Ishikawa (cell line): Measurements from ENCODE around the gene KDM4B.

ENCODE experiments used
- CEBPB ChIP-seq: IDR thresholded peaks from 2 replicates; pipeline ENCODE4 v1.6.1; 2012
- CREB1 ChIP-seq: IDR thresholded peaks from 2 replicates; pipeline ENCODE4 v1.6.1; 2012; ENCODE audit warnings: low read depth
- EGR1 ChIP-seq: IDR thresholded peaks from 2 replicates; pipeline ENCODE4 v1.6.1; 2012
- EP300 ChIP-seq: IDR thresholded peaks from 2 replicates; pipeline ENCODE4 v1.6.1; 2012; ENCODE audit warnings: borderline replicate concordance
- FOXM1 ChIP-seq: IDR thresholded peaks from 2 replicates; pipeline ENCODE4 v1.6.1; 2012; ENCODE audit warnings: low read depth, borderline replicate concordance
- NFIC ChIP-seq: IDR thresholded peaks from 2 replicates; pipeline ENCODE4 v1.6.1; 2012
- RAD21 ChIP-seq: IDR thresholded peaks from 2 replicates; pipeline ENCODE4 v1.6.1; 2012; ENCODE audit warnings: low read depth
- REST ChIP-seq: IDR thresholded peaks from 2 replicates; pipeline ENCODE4 v1.6.1; 2012; ENCODE audit warnings: low read depth, mild to moderate bottlenecking
- TAF1 ChIP-seq: IDR thresholded peaks from 2 replicates; pipeline ENCODE4 v1.6.1; 2012; ENCODE audit warnings: low read depth, mild to moderate bottlenecking
- TCF12 ChIP-seq: IDR thresholded peaks from 2 replicates; pipeline ENCODE4 v1.6.1; 2012; ENCODE audit warnings: low read depth
- TEAD4 ChIP-seq: IDR thresholded peaks from 2 replicates; pipeline ENCODE4 v1.6.1; 2012
- USF1 ChIP-seq: IDR thresholded peaks from 2 replicates; pipeline ENCODE4 v1.6.1; 2012
- YY1 ChIP-seq: IDR thresholded peaks from 2 replicates; pipeline ENCODE4 v1.6.1; 2012; ENCODE audit warnings: low read depth
- ZBTB7A ChIP-seq: IDR thresholded peaks from 2 replicates; pipeline ENCODE4 v1.6.1; 2012; ENCODE audit warnings: low read depth
- TF ChIP-seq, protein P1 (sequence below): IDR thresholded peaks from 2 replicates; pipeline ENCODE4 v1.6.1; 2012

KDM4B gene

GRCh38 chr19:4991996-4992698 lies 23.2 kb downstream of the KDM4B start:
- TF ChIP-seq TCF12, result no peak
- TF ChIP-seq NFIC, result no peak
- TF ChIP-seq CEBPB, result no peak
- TF ChIP-seq TAF1, result no peak
- TF ChIP-seq REST, result no peak
- TF ChIP-seq EP300, result no peak
- TF ChIP-seq, protein P1, sequence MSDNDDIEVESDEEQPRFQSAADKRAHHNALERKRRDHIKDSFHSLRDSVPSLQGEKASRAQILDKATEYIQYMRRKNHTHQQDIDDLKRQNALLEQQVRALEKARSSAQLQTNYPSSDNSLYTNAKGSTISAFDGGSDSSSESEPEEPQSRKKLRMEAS, result no peak
- no peak for TF ChIP-seq USF1
- no peak for TF ChIP-seq CREB1
- no peak for TF ChIP-seq ZBTB7A
- TF ChIP-seq TEAD4, result no peak
- no peak for TF ChIP-seq EGR1

DNA sequence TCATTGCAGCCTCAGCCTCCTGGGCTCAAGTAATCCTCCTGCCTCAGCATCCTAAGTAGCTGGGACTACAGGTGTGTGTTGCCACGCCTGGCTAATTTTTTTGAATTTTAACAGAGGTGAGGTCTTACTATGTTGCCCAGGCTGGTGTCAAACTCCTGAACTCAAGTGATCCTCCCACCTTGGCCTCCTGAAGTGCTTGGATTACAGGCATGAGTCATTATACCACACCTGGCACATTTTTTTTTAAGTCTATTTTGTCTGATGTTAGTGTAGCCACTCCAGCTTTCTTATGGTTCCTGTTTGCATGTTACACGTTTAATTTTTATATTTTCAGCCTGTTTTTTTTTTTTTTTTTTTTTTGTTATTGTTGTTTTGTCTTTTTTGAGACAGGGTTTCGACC lies 24.8 kb downstream of the KDM4B start:
- TF ChIP-seq RAD21 (no peak), CEBPB (no peak), NFIC (no peak), EP300 (no peak), USF1 (no peak), YY1 (no peak), REST (no peak), EGR1 (no peak), TAF1 (no peak), TCF12 (no peak), TEAD4 (no peak), ZBTB7A (no peak), FOXM1 (no peak), CREB1 (no peak)
- TF ChIP-seq, protein P1, result no peak

DNA sequence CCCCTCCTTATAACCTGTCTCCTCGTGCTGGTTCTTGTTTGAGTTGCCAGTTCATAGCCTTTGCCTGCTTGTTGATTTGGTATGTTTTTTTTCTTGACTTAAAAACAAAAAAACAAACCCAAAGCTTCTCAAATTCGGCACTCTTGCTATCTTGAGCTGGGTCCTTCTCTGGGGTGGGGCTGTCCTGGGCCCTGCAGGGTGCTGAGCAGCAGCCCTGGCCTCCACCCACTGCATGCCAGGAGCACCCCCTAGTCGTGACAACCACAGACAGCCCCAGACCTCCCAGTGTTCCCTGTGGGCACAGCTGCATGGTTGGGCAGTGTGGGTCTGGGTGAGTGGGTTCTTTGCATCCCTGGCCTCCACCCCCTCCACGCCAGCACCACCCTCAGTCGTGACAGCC lies 27.8 kb downstream of the KDM4B start:
- TF ChIP-seq ZBTB7A (no peak), YY1 (no peak), TCF12 (no peak), RAD21 (no peak), TAF1 (no peak), TEAD4 (no peak), CEBPB (no peak), FOXM1 (no peak), REST (no peak), EP300 (no peak), EGR1 (no peak), NFIC (no peak), USF1 (no peak)
- TF ChIP-seq, protein P1, result no peak

DNA sequence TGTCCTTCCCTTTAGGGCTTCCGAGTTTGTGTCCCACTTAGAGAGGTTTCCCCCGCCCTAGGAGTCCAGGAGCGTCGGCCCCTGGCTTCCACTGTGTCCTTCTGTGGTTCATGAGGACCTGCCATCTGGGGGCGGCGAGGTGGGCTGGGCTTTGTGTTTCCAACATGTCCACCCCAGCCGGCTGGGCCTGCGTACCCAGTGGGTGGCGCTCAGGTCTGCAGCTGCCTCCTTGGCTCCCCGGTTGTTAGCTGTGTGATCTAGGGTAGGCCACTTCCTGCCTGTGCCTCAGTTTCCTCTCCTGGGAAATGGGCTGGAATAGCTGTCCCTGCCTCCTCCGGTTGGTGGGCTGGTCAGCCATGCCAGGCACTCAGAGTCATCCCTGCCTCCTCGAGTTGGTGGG lies 28.4 kb downstream of the KDM4B start:
- TF ChIP-seq NFIC, result no peak
- TF ChIP-seq ZBTB7A, result no peak
- TF ChIP-seq EP300, result no peak
- no peak for TF ChIP-seq FOXM1
- no peak for TF ChIP-seq YY1
- TF ChIP-seq TCF12, result no peak
- TF ChIP-seq CREB1, result no peak
- no peak for TF ChIP-seq TAF1
- TF ChIP-seq RAD21, result no peak
- TF ChIP-seq USF1, result no peak
- TF ChIP-seq REST, result no peak
- TF ChIP-seq EGR1, result no peak
- TF ChIP-seq, protein P1, result no peak
- TF ChIP-seq CEBPB, result no peak
- TF ChIP-seq TEAD4, result no peak
